ENCODE data around the gene SMG7. TPM values are rescaled to one million over a fixed set of nuclear protein-coding genes. Genes with fewer than 3 reads are reported as not detected.

SMG7 gene
- total and polyA plus RNA-seq, 2 donors (not counting 3 experiments of a cell fraction or from before 2014, with no cell fraction given): 25.4 to 47.1 TPM

- CTCF ChIA-PET: interaction anchor here (1.1 kb wide), 2 partner anchors 119 to 284 kb away, joined by 4 read pairs; no protein-coding TSS in a partner anchor
- H2AFZ ChIP-seq (ENCODE audit: low read depth, low read length): no peak overlapping the region
- POLR2A ChIA-PET: no interaction called here
- intact Hi-C loops (cut with micrococcal nuclease) (no loop called here), dilution Hi-C loops (cut with MboI; ENCODE audit: extremely low pct_ligation_motif_present, low sequenced_read_pairs) (no loop called here)
- no peaks in the 10 kb centered on the region for H3K79me2 ChIP-seq (ENCODE audit: control insufficient read depth, insufficient read depth, low read length)
- H3K4me1 ChIP-seq (ENCODE audit: control insufficient read depth, extremely low read depth, insufficient read depth, low read length): peaks cover 4% of the 10 kb centered on the region
- no peaks in the 10 kb centered on the region for H3K9me3 ChIP-seq (replicated peaks; ENCODE audit: control insufficient read depth, insufficient read depth, low read length)
- H3K4me2 ChIP-seq (ENCODE audit: insufficient read depth, low read length): no peak overlapping the region
- no peaks in the 10 kb centered on the region for H3K27me3 ChIP-seq (ENCODE audit: control insufficient read depth in 2 of 2, insufficient read depth in 2 of 2, low read length in 2 of 2)
- H4K20me1 ChIP-seq (replicated peaks; ENCODE audit: control insufficient read depth, extremely low read depth, insufficient read depth, low read length): no peaks in the 10 kb centered on the region
- no peak overlapping the region for H3K9ac ChIP-seq (replicated peaks; ENCODE audit: extremely low read depth, insufficient read depth, low read length)
- no peak overlapping the region for H3K4me3 ChIP-seq (replicated peaks in 1 of 3; ENCODE audit: insufficient read depth in 1 of 3, low read depth in 1 of 3, low read length in 3 of 3)
- no TSS peak for BruUV-seq (replicated peaks)
- TF ChIP-seq POLR2A (IDR thresholded peaks at IDR 0.05; ENCODE audit: low read depth, low read length) (no peak), JUN (IDR thresholded peaks at IDR 0.05; ENCODE audit: borderline replicate concordance, insufficient read depth, insufficient read length, low read depth) (no peak), MAX (IDR thresholded peaks at IDR 0.05; ENCODE audit: insufficient read depth, insufficient read length) (no peak), FOS (IDR thresholded peaks at IDR 0.05; ENCODE audit: borderline replicate concordance, insufficient read depth, low read length) (no peak), CTCF (IDR thresholded peaks at IDR 0.05; ENCODE audit: extremely low read depth in 1 of 2, insufficient read depth in 1 of 2, low read depth in 1 of 2, low read length in 2 of 2) (no peak), POLR2AphosphoS5 (IDR thresholded peaks at IDR 0.05; ENCODE audit: insufficient read depth, low read depth, low read length) (no peak)
- H3K9me1 ChIP-seq (replicated peaks; ENCODE audit: control insufficient read depth, extremely low read depth, insufficient read depth, low read length): no peaks in the 10 kb centered on the region
- H3K36me3 ChIP-seq (ENCODE audit: control insufficient read depth in 2 of 2, extremely low read depth in 1 of 2, insufficient read depth in 2 of 2, low read length in 2 of 2): no peaks in the 10 kb centered on the region
- H3K27ac ChIP-seq (ENCODE audit: insufficient read depth, low read depth, low read length): no peak overlapping the region
- FAIRE-seq: no peak
- DNase-seq (ENCODE audit: low read depth, low spot score): no peak
These were observed 93.7 kb downstream of the SMG7 start for GRCh38 chr1:183566026-183566425.

DNA sequence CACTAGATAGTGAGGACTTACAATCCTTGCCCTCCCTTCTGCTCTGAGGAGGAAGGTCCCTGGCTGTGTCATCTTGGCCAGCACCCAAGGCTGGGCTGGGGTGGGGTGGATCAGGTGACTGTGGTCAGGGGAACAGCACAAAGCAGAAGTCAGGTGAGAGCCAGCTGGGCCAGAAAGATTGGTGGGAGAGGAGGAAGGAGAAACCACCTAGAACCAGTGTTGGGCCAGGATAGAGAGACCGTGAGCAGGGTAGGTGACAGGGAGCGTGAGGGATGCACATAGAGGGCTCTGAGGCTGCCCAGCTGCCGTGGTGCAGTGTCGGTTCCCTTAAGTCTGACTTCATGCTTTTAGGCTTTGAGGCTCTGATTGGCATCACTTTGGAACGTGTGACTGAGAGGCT lies 95.3 kb downstream of the SMG7 start:
- no peaks in the 10 kb centered on the region for H4K20me1 ChIP-seq (replicated peaks; ENCODE audit: control insufficient read depth, extremely low read depth, insufficient read depth, low read length)
- H3K4me3 ChIP-seq (replicated peaks in 1 of 3; ENCODE audit: insufficient read depth in 1 of 3, low read depth in 1 of 3, low read length in 3 of 3): no peak overlapping the region
- H3K4me2 ChIP-seq (ENCODE audit: insufficient read depth, low read length): no peak overlapping the region
- dilution Hi-C loops (cut with MboI; ENCODE audit: extremely low pct_ligation_motif_present, low sequenced_read_pairs) (no loop called here), intact Hi-C loops (cut with micrococcal nuclease) (no loop called here)
- no peaks in the 10 kb centered on the region for H3K79me2 ChIP-seq (ENCODE audit: control insufficient read depth, insufficient read depth, low read length)
- no peak overlapping the region for H3K27ac ChIP-seq (ENCODE audit: insufficient read depth, low read depth, low read length)
- H3K9me3 ChIP-seq (replicated peaks; ENCODE audit: control insufficient read depth, insufficient read depth, low read length): no peaks in the 10 kb centered on the region
- ChIA-PET CTCF (interaction anchor here (1.5 to 1.8 kb wide), 2 partner anchors 11 to 13 kb away, joined by 5 to 6 read pairs; no protein-coding TSS in a partner anchor), POLR2A (no interaction called here)
- peaks cover 4% of the 10 kb centered on the region for H3K4me1 ChIP-seq (ENCODE audit: control insufficient read depth, extremely low read depth, insufficient read depth, low read length)
- no TSS peak for BruUV-seq (replicated peaks)
- no peak overlapping the region for H2AFZ ChIP-seq (ENCODE audit: low read depth, low read length)
- H3K36me3 ChIP-seq (ENCODE audit: control insufficient read depth in 2 of 2, extremely low read depth in 1 of 2, insufficient read depth in 2 of 2, low read length in 2 of 2): no peaks in the 10 kb centered on the region
- no peak for TF ChIP-seq EZH2 (IDR thresholded peaks at IDR 0.05; ENCODE audit: borderline replicate concordance, low read depth, low read length, severe bottlenecking)
- no peak for TF ChIP-seq FOS (IDR thresholded peaks at IDR 0.05; ENCODE audit: borderline replicate concordance, insufficient read depth, low read length)
- no peak for TF ChIP-seq MYC (IDR thresholded peaks at IDR 0.05; ENCODE audit: low read depth, low read length)
- no peak for TF ChIP-seq JUN (IDR thresholded peaks at IDR 0.05; ENCODE audit: borderline replicate concordance, insufficient read depth, insufficient read length, low read depth)
- no peak for TF ChIP-seq CTCF (IDR thresholded peaks at IDR 0.05; ENCODE audit: extremely low read depth in 1 of 2, insufficient read depth in 1 of 2, low read depth in 1 of 2, low read length in 2 of 2)
- TF ChIP-seq GATA2 (IDR thresholded peaks at IDR 0.05; ENCODE audit: insufficient read depth, insufficient read length, low read depth, low read length): no peak
- TF ChIP-seq POLR2AphosphoS5 (IDR thresholded peaks at IDR 0.05; ENCODE audit: insufficient read depth, low read depth, low read length): no peak
- TF ChIP-seq MAX (IDR thresholded peaks at IDR 0.05; ENCODE audit: insufficient read depth, insufficient read length): no peak
- no peak for TF ChIP-seq POLR2A (IDR thresholded peaks at IDR 0.05; ENCODE audit: low read depth, low read length)
- no peak overlapping the region for H3K9ac ChIP-seq (replicated peaks; ENCODE audit: extremely low read depth, insufficient read depth, low read length)
- FAIRE-seq (no peak), DNase-seq (ENCODE audit: low read depth, low spot score) (no peak)
- no peaks in the 10 kb centered on the region for H3K27me3 ChIP-seq (ENCODE audit: control insufficient read depth in 2 of 2, insufficient read depth in 2 of 2, low read length in 2 of 2)
- no peaks in the 10 kb centered on the region for H3K9me1 ChIP-seq (replicated peaks; ENCODE audit: control insufficient read depth, extremely low read depth, insufficient read depth, low read length)
